GM12892 (cell line): ENCODE results near the gene DGKI.

ENCODE experiments used
- DNase-seq: peaks from one replicate; pipeline ENCODE4 v3.0.0; 2011; ENCODE audit not compliant: insufficient read length
- FAIRE-seq: peaks from 2 replicates; lab custom pipeline; 2011; peaks lifted over from hg19 to GRCh38; lab: Jason Lieb, UNC
- POLR2A ChIP-seq: IDR thresholded peaks from 2 replicates; pipeline ENCODE4 v1.6.1; 2011; ENCODE audit warnings: low read depth, low read length, control low read depth
- POLR2AphosphoS5 ChIP-seq: IDR thresholded peaks from 2 replicates; pipeline ENCODE4 v1.6.1; 2011; ENCODE audit warnings: low read depth, low read length, control low read depth
- TAF1 ChIP-seq: IDR thresholded peaks from 2 replicates; pipeline ENCODE4 v1.6.1; 2011; ENCODE audit warnings: low read depth, mild to moderate bottlenecking, control low read depth, low read length, borderline replicate concordance

Gene DGKI

GRCh38 chr7:137583172-137583571 lies 263.6 kb downstream of the DGKI start:
- no peak for FAIRE-seq
- no peak for TF ChIP-seq TAF1
- TF ChIP-seq POLR2AphosphoS5 = no peak
- TF ChIP-seq POLR2A = no peak

GRCh38 chr7:137579913-137580640 lies 266.7 kb downstream of the DGKI start:
- FAIRE-seq (no peak), DNase-seq (no peak)
- TF ChIP-seq POLR2AphosphoS5 (no peak), POLR2A (no peak), TAF1 (no peak)

More at GRCh38 chr7:137583172-137583571, 263.6 kb downstream of the DGKI start:
- no peak for DNase-seq

- TF ChIP-seq POLR2AphosphoS5 (no peak), POLR2A (no peak), TAF1 (no peak)
- DNase-seq (no peak), FAIRE-seq (no peak)
These were observed 268.2 kb downstream of the DGKI start for GRCh38 chr7:137578541-137578940.

- no peak for TF ChIP-seq POLR2A
- TF ChIP-seq TAF1 = no peak
- no peak for TF ChIP-seq POLR2AphosphoS5
- DNase-seq (no peak), FAIRE-seq (no peak)
These were observed 269.6 kb downstream of the DGKI start for GRCh38 chr7:137577184-137577583.

GRCh38 chr7:137576481-137576880 lies 270.3 kb downstream of the DGKI start:
- TF ChIP-seq TAF1 = no peak
- no peak for TF ChIP-seq POLR2A
- no peak for TF ChIP-seq POLR2AphosphoS5
- DNase-seq = no peak
- no peak for FAIRE-seq

GRCh38 chr7:137574812-137575211 lies 272.0 kb downstream of the DGKI start:
- no peak for DNase-seq
- TF ChIP-seq POLR2A = no peak
- no peak for TF ChIP-seq TAF1
- TF ChIP-seq POLR2AphosphoS5 = no peak
- no peak for FAIRE-seq

- no peak for DNase-seq
- FAIRE-seq = no peak
- TF ChIP-seq POLR2AphosphoS5 (no peak), TAF1 (no peak), POLR2A (no peak)
These were observed 274.6 kb downstream of the DGKI start for GRCh38 chr7:137572056-137572784.

GRCh38 chr7:137564677-137565076 lies 282.1 kb downstream of the DGKI start:
- no peak for DNase-seq
- TF ChIP-seq TAF1 = no peak
- no peak for TF ChIP-seq POLR2AphosphoS5
- no peak for TF ChIP-seq POLR2A
- no peak for FAIRE-seq

- no peak for DNase-seq
- TF ChIP-seq TAF1 (no peak), POLR2AphosphoS5 (no peak), POLR2A (no peak)
- FAIRE-seq = no peak
These were observed 282.8 kb downstream of the DGKI start for GRCh38 chr7:137563981-137564380.

GRCh38 chr7:137547485-137547884 lies 299.3 kb downstream of the DGKI start:
- no peak for DNase-seq

GRCh38 chr7:137546671-137547070 lies 300.1 kb downstream of the DGKI start:
- no peak for TF ChIP-seq POLR2AphosphoS5
- TF ChIP-seq POLR2A = no peak
- no peak for TF ChIP-seq TAF1
- FAIRE-seq (no peak), DNase-seq (no peak)

More at GRCh38 chr7:137547485-137547884, 299.3 kb downstream of the DGKI start:
- FAIRE-seq = no peak
- TF ChIP-seq TAF1 (no peak), POLR2A (no peak), POLR2AphosphoS5 (no peak)
